SH-SY5Y (cell line): Measurements from ENCODE around the gene PAX5.

ENCODE experiments used
- GATA2 ChIP-seq: IDR thresholded peaks from 2 replicates; pipeline ENCODE4 v1.6.1; 2011; ENCODE audit warnings: mild to moderate bottlenecking, low read depth, low read length
- GATA3 ChIP-seq: IDR thresholded peaks from 2 replicates; pipeline ENCODE4 v1.6.1; 2011; ENCODE audit warnings: low read depth, mild to moderate bottlenecking, low read length, moderate library complexity

PAX5 gene

DNA sequence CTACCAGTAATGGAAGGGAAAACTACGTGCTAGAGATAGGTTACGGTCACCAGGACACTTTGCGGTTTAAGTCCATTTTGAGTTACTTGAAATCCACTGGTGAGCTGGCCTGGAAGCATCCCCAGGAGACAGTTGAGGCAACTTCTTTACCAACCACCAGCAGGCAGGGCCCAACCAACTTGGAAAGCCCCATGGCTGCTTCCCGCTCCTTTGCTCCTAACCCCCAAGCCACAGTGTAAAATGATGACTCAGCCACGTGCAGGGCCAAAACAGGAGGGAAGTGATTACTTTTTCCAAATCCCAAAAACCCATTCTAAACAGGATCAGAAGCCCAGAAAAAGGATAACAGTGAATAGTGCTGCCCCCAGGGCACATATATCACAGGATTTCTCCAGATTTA, 87.4 kb downstream of the PAX5 start:
- TF ChIP-seq GATA2 (no peak), GATA3 (no peak)

DNA sequence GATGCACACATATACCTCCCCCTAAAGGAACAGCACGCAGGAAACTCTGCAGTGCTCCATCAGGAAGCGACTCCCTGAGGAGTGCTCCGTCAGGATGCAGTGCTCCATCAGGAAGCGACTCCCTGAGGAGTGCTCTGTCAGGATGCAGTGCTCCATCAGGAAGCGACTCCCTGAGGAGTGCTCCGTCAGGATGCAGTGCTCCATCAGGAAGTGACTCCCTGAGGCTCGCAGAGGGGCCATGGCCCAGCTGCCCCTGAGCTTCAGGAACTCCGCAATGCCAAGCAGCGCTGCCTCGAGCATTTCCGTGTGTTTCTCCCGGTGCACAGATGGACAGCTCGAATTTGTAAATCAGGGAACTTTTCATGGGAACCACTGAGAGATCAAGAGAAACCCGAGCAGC, 88.1 kb downstream of the PAX5 start:
- TF ChIP-seq GATA3, result no peak
- TF ChIP-seq GATA2, result no peak

DNA sequence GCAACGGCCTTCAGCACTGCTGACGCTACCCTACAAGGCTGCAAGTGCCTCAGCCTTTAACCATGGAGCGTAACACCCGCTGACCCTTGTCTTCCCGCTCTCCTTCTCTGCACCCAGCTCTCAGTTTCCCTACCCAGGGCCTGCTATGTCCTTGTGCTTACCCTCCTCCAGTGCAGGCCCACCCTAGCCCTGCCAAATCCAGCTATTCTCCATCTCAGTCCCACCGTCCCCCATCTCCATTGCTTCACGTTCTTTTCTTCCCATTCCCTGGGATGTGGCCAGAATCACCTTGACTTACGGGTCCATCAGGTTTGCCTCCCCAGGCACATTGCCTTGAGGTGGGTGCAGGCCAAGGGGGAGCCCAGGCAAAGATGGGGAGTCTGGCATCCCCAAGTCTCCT, 91.2 kb downstream of the PAX5 start:
- TF ChIP-seq GATA3 (no peak), GATA2 (no peak)

DNA sequence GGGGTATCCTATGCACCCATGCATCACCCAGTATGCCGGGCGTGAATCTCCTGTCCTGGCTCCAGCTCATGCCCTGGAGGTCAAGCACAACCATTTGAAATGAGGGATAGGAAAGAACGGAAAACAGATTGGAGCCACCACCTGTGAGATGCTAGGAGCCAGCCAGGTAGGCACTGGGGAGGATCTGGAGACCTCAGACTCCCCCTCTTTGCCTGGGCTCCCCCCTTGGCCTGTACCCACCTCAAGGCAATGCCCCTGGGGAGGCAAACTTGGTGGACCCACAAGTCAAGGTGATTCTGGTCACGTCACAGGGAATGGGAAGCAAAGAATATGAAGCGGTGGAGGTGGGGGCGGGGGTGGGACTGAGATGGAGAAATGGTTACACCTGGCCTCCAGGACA, 92.6 kb downstream of the PAX5 start:
- TF ChIP-seq GATA2, result no peak

DNA sequence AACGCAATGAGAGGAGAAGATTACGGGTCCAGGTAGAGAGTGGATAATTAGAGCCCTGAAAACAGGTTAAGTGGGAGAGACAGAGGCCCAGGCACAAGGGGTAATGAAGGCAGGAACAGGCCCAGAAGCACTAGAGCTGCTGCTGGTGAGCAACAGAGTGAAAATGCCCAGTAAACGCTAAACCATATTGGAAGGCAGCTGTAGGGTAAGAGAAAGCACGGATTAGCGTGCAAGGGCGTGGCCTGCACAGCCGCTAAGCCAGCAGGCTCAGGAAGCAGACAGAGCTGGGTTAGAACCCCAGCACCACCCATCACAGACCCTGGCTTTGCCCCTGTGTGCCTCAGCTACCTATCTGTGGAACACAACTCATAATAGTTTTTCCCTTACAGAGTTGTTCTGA, 93.2 kb downstream of the PAX5 start:
- no peak for TF ChIP-seq GATA3
- no peak for TF ChIP-seq GATA2

DNA sequence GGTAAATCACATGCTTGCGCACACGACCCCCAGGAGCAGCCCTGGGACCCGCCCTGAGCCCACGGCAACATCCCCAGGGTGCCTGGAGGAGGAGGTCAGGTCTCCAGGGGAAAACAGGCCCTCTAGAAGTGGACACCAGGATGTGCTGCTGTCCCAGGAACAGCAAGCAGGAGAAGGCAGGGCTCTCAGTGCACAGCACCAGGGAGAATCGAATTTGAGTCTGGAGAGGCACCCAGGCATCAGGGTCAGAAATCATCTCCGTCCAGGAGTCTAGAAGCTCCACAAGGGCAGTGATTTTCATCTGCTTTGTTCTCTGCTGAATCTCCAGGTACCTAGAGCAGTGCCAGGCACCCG, 93.6 kb downstream of the PAX5 start:
- no peak for TF ChIP-seq GATA2
- TF ChIP-seq GATA3, result no peak

DNA sequence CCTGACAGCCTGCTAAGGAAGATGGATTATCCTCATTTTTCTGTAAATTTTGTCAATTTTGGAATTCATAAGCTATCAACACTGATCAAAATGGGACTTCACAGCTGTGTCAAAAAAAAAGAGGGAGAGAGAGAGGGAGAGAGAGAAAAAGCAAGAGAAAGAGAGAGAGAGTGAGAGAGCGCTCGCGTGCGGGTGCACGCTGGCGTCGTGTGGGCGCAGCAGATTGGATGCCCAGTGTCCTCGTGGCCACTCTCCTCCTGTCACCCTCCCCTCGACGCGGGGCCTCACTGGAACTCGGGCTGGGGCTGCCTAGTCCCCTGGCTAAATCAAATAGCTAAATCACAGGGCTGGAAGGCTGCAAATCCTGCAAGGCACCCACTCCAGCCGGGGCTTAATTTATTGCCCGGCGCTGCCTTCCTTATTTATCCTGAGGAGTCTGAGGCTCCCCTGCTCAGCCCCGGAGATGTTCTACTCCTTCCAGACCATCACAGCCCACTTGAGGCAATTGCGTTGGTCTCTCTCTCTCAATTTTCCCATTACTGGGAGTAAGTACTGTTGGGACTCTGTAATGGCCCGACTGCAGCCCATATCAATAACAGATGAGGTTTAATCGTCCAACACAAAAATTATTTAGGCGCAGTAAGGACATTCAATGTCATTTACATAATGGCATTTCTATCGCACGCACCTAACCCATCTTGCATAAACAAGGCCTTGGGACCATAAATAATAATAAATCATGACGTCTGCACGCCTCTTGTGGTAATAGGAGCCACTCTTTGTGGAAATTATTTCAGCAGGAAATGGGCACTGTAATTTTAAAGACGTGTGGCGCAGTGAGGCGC, 94.2 kb downstream of the PAX5 start:
- TF ChIP-seq GATA2 (no peak), GATA3 (no peak)

DNA sequence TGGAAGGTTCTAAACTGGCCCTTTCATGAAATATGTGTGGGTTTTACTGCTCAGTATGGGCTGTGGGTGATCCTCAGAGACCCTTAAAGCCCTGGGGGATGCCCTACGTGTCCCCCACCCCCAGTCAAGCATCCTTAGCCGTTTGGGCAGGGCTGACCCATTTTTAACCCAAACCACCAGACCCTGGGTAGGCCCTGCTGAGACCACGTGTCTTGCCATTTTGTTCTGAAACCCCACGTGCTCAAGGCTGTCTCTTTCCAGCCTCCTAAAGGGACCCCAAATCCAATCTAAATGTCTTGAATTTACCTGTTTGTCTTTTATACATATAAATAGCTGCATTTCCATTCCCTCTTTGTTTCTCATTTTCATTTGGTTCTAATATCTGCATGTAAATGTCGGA, 94.9 kb downstream of the PAX5 start:
- TF ChIP-seq GATA3, result no peak
- no peak for TF ChIP-seq GATA2

DNA sequence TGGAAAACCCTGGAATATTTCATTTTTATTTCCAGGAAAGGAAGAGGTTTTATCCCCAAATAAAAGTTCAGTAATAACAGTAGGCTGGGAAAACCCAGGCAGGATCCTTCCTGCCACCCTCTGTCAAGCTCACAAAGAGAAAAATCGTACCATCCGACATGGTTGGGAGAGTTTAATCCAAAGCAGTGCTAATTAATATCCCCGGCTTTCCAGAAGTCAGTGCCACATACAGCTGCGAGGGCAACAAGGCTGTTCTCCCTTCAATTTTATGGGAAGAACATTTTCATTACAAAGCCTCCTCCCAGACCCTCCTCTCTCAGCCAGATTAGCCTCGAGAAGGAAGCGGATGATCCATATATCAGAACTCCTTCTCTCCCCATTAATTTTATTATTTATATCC, 95.5 kb downstream of the PAX5 start:
- TF ChIP-seq GATA3 (no peak), GATA2 (no peak)

DNA sequence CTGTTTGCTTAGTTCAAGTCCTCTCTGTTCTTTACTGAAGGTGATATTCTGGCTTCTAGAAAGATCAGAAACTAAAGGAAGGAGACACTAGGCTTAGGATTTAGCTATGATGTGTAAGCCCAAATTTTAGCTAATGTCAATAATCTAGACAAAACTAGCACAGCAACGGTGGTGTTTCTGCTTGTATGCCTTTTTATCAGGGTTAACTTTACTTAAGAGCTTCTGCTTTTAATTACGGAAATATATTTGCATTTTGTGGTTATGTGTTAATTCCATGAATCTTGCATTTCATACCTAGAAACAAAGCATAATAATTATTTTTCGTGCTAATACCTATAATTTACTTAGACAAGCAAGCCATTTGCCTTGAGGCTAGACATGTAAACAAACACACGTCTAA, 96.1 kb downstream of the PAX5 start:
- no peak for TF ChIP-seq GATA3
- TF ChIP-seq GATA2, result no peak

DNA sequence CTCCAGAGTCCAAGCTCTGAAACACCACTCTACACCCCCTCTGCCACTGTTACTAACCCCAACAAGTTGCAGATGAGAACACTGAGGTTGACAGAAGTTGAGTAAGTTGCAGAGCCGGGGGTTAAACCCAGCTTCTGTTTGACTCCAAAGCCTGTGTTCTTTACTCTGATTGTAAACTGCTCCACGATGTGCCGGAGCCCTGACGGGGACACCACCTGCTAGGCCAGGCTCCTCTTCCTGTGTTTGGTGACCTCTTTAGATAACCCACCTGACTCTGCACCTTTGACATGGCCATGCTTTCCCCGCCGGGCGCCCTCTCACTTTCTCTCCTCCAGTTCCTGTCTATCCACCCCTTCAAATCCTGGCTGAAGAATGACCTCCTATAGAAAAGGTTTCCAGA, 96.7 kb downstream of the PAX5 start:
- no peak for TF ChIP-seq GATA3
- TF ChIP-seq GATA2, result no peak

DNA sequence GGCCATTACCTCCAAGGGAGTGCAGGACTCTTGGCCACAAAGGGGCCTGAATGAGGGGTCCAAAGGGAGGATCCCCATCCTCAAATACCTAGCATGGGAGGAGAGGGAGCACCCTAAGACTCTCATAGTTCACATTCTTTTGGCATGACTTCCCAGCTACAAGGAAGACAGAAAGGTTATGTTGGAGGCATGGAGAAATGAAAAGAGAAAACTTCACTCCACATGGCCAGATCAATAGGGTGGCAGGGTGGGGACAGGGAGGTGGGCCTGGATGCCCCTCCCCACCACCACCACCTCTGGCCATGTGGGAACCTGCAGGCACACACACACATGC, 97.6 kb downstream of the PAX5 start:
- no peak for TF ChIP-seq GATA3
- no peak for TF ChIP-seq GATA2

DNA sequence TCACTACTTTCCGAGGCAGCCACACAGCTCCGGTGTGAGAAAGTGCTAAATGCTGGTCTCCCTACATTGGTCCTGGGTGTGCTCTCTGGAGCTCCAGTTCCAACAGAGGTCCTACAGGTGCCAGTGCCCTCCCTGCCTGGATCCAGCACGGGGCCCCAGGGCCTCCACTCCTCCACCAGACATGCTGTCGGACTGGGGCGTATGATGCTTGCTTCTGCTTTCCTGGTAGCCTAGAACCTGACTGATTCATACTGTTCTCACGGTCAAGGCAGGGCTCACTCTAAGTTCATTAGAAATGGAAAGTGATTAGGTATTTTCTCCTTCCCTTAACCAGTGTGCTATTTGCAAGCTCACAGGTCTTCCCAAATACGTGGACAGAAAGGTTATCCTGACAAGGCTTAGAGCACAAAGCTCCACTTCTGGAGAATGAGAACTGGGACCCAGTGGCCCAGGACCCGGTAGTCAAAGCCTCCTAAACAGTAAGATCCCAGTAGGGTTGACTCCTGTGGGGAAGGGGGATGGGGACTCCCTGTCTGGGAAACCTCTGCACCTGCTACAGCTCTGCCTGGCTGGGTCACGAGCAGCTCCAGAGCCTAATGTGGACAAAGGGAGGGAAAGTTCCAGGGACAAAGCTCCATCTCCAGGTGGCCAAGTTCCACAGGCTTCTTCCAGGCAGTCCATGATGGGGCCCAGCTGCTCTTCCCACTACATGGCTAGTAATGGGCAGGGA, 98.1 kb downstream of the PAX5 start:
- no peak for TF ChIP-seq GATA3
- no peak for TF ChIP-seq GATA2

DNA sequence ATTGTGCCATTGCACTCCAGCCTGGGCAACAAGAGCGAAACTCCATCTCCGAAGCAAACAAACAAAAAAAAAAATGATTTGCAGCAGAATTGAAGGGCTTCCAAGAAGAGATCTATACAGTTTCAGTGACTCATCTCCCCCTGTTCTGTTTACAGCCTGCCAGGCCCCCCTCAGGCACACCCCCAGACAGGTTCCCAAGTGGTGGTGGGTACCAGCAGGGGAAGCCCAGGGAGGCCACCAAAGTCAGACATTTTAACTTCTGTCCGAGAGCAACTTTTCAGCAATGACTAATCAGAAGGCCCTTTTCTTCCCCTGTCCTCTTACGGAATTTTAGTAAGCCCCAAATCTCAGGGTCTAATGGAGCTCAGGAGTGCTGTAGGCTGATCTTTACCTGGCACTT, 98.7 kb downstream of the PAX5 start:
- no peak for TF ChIP-seq GATA2
- TF ChIP-seq GATA3, result no peak

DNA sequence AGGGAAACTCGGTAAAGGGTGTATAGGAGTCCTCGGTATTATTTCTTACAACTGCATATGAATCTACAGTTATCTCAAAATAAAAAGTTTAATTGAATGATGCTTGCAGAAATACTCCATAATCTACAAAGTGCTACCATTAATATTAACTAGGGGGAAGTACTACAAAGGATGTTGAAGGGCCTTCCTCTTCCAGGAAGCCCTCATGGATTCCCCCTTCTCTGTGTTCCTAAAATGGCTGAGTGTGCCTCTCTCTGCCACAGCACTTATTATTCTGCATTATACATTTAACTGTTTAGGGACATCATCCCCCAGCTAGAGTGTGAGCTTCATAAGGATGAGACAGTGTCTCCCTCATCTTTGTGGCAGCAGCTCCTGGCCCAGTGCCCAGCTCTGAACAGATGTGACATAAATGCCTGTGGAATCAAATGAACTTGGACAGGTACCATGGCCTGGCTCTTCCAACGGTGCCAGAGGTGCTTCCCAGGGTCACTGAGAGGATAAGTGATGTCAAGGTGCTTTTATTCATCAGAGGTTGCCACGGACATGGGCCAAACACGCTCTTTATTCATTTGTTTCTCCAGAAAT, 99.5 kb downstream of the PAX5 start:
- TF ChIP-seq GATA2 (no peak), GATA3 (no peak)
